NOMO-1 treated with dmso at 0.1 percent for 144 hours (cell line): ENCODE results near the gene SAFB.
"Not testable (repeated sequence)": the region's sequence is repeated elsewhere in the genome, so short reads cannot be mapped to it uniquely, and the experiment has no call there.

Experiments used
- DNase-seq: peaks from one replicate; lab custom pipeline; 2025; ENCODE audit not compliant: unreplicated experiment; lab: John Stamatoyannopoulos, UW

Gene SAFB

GRCh38 chr19:5594521-5594950 lies 28.3 kb upstream of the SAFB start:
- no peak for DNase-seq

- no peak for DNase-seq
Measured at GRCh38 chr19:5595129-5595528, 27.8 kb upstream of the SAFB start.

- no peak for DNase-seq
Measured at GRCh38 chr19:5595745-5596144, 27.1 kb upstream of the SAFB start.

- no peak for DNase-seq
Measured at GRCh38 chr19:5600797-5601196, 22.1 kb upstream of the SAFB start.

- DNase-seq, result no peak
Measured at GRCh38 chr19:5603626-5604025, 19.3 kb upstream of the SAFB start.

- no peak for DNase-seq
Measured at GRCh38 chr19:5605362-5605761, 17.5 kb upstream of the SAFB start.

- DNase-seq, result no peak
Measured at GRCh38 chr19:5607318-5608275, 15.3 kb upstream of the SAFB start.

GRCh38 chr19:5608291-5608690 lies 14.6 kb upstream of the SAFB start:
- no peak for DNase-seq

- not testable (repeated sequence) for DNase-seq
Measured at GRCh38 chr19:5608766-5609165, 14.1 kb upstream of the SAFB start.

- no peak for DNase-seq
Measured at GRCh38 chr19:5609881-5610448, 12.9 kb upstream of the SAFB start.

- DNase-seq, result no peak
Measured at GRCh38 chr19:5612891-5613865, 9.7 kb upstream of the SAFB start.

GRCh38 chr19:5615756-5616327 lies 7.0 kb upstream of the SAFB start:
- no peak for DNase-seq

GRCh38 chr19:5617080-5617479 lies 5.8 kb upstream of the SAFB start:
- DNase-seq, result no peak

- DNase-seq, result no peak
Measured at GRCh38 chr19:5618591-5618990, 4.3 kb upstream of the SAFB start.

- no peak for DNase-seq
Measured at GRCh38 chr19:5619946-5620345, 2.9 kb upstream of the SAFB start.

- no peak for DNase-seq
Measured at GRCh38 chr19:5621311-5621944, 1.5 kb upstream of the SAFB start.

- no peak for DNase-seq
Measured at GRCh38 chr19:5621945-5622464, 878 bp upstream of the SAFB start.

GRCh38 chr19:5623397-5624017 lies 624 bp downstream of the SAFB start:
- DNase-seq, result no peak

- no peak for DNase-seq
Measured at GRCh38 chr19:5624018-5624663, 1.3 kb downstream of the SAFB start.
